ENCODE data around the gene BRF1.

DNA sequence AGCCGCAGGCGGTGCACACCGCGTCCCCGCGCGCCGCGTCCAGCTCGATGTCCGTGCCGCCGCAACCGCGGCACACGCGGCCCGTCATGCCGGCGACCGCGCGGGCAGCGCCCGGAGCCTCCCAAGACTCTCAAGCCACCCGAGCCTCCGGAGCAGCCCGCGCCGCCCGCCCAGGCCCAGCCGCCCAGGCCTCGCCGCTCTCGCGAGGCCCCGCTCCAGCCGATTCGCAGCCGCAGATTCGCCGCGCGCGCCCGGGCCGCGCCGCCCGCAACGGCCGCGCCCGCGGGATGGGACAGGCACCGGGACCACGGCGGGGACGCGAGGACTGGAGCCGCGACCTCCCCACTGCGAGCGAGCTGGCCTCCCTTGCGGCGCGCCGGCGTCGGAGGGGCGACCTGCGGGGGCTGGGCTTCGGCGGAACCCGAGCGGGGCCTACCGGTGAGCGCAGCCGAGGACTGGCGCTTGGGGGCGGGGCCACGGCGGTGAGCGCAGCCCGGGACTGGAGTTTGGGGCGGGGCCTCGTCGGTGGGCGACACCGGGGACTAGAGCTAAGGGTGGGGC, at the start of gene BRF1:
- TF ChIP-seq, protein P1, sequence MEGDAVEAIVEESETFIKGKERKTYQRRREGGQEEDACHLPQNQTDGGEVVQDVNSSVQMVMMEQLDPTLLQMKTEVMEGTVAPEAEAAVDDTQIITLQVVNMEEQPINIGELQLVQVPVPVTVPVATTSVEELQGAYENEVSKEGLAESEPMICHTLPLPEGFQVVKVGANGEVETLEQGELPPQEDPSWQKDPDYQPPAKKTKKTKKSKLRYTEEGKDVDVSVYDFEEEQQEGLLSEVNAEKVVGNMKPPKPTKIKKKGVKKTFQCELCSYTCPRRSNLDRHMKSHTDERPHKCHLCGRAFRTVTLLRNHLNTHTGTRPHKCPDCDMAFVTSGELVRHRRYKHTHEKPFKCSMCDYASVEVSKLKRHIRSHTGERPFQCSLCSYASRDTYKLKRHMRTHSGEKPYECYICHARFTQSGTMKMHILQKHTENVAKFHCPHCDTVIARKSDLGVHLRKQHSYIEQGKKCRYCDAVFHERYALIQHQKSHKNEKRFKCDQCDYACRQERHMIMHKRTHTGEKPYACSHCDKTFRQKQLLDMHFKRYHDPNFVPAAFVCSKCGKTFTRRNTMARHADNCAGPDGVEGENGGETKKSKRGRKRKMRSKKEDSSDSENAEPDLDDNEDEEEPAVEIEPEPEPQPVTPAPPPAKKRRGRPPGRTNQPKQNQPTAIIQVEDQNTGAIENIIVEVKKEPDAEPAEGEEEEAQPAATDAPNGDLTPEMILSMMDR (conservative IDR thresholded peaks at IDR 0.05): no peak
- peak; percentile 99 for TF ChIP-seq ZFX (IDR thresholded peaks at IDR 0.05)
